HEK293T (cell line): ENCODE data around the gene RANGAP1.

Experiments
- HDGF ChIP-seq: fragments of 450-650 bp; IDR thresholded peaks from 2 replicates; pipeline ENCODE4 v1.6.1; 2017; ENCODE audit warnings: antibody characterized with exemption, borderline replicate concordance
- NFRKB ChIP-seq: fragments of 450-650 bp; IDR thresholded peaks from 2 replicates; pipeline ENCODE4 v1.6.1; 2016; ENCODE audit warnings: mild to moderate bottlenecking, moderate library complexity

DNA sequence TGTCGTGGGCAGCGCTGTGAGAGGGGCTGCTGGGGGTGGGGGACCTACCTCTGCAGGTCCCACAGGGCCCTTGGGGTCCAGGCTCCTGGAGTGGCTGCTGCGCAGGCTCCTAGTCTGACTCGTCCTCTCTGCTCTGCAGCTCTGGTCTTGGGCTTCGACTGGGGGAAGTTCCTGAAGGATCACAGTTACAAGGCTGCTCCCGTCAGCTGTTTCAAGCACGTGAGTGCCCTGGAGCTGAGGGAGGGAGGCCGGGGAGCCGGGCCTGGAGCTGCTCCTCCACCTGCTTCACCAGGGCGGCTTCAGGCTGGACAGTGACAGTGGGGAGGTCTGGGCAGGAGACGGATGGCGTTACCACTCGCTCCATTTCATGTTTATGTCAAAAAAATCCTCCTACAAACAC is 69.0 kb downstream of the RANGAP1 start:
- no peak for TF ChIP-seq NFRKB
- no peak for TF ChIP-seq HDGF
